ENCODE results near the gene SLC25A24. TPM values are rescaled to one million over a fixed set of nuclear protein-coding genes. Genes with fewer than 3 reads are reported as not detected.

The SLC25A24 gene
- total and polyA plus RNA-seq, 9 of the 15 experiments (the other 6 are each of a cell fraction or from before 2014, with no cell fraction given), result 6.9 to 34.9 (median 25.4) TPM

DNA sequence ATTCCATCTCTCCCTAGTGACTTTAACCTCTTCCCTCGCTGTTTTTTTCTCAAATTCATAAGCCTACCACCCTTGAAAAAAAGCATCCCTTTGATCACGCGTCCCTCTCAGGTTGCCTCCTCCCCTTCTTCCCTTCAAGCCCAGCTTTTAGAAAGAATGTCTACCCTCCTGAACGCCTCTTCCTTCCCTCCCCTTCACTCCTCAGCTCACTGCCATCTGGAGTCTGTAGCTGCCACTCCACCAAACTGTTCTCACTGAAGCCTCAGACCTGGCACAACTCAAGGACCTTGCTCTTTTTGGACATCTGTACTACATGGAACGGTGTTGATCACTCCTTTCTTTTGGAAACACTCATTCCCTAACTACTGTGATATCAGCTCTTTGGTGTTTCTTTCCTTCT, 80.6 kb downstream of the SLC25A24 start:
- no peak for FAIRE-seq
- POLR2A ChIA-PET, result interaction anchor here (0.6 to 1.1 kb wide), 2 partner anchors 20 to 331 kb away, joined by 3 read pairs; no protein-coding TSS in a partner anchor

More for the DNA sequence above, 80.6 kb downstream of the SLC25A24 start:
- H3K4me3 ChIP-seq, result no peak overlapping the region
- H2AFZ ChIP-seq (ENCODE audit: low read depth, low read length), result no peak overlapping the region
- H3K4me2 ChIP-seq (ENCODE audit: insufficient read depth, low read length), result no peak overlapping the region
- H3K4me1 ChIP-seq (replicated peaks in 1 of 2; ENCODE audit: control insufficient read depth in 2 of 2, insufficient read depth in 2 of 2, low read length in 2 of 2), result peaks cover 6 to 9% of the 10 kb centered on the region in 2 experiments; a peak in 4 of 5 replicates
- intact Hi-C loops (cut with micrococcal nuclease) (no loop called here), in situ Hi-C loops (cut with MboI) (no loop called here)
- no TSS peak for BruUV-seq (replicated peaks)
- no peak overlapping the region for H3K27ac ChIP-seq (ENCODE audit: extremely low read depth, low read depth, low read length)
- 2% methylated on average over 5 of the region's 5 CpGs for WGBS (ENCODE audit: insufficient coverage, low coverage, missing lambda C conversion rate)
- no peak overlapping the region for H3K9ac ChIP-seq (ENCODE audit: insufficient read depth in 1 of 2, low read depth in 2 of 2, low read length in 2 of 2)
- no peaks in the 10 kb centered on the region for H3K79me2 ChIP-seq (ENCODE audit: control insufficient read depth, insufficient read depth, low read length)
- TF ChIP-seq ELK1 (CRISPR knock-in tag; IDR thresholded peaks at IDR 0.05) (no peak), ZKSCAN8 (CRISPR knock-in tag; IDR thresholded peaks at IDR 0.05) (no peak), BRD9 (IDR thresholded peaks at IDR 0.05; ENCODE audit: low read depth, partially characterized antibody) (no peak), SRSF3 (IDR thresholded peaks at IDR 0.05; ENCODE audit: insufficient read depth, low read length) (no peak), NR4A1 (CRISPR knock-in tag; IDR thresholded peaks at IDR 0.05) (no peak), NR4A1 (tag; IDR thresholded peaks at IDR 0.05) (no peak), ETS2 (tag; IDR thresholded peaks at IDR 0.05; ENCODE audit: borderline replicate concordance, poor library complexity, severe bottlenecking) (no peak), KHSRP (IDR thresholded peaks at IDR 0.05) (no peak), ATF7 (IDR thresholded peaks at IDR 0.05) (no peak)
- TF ChIP-seq, protein P1, sequence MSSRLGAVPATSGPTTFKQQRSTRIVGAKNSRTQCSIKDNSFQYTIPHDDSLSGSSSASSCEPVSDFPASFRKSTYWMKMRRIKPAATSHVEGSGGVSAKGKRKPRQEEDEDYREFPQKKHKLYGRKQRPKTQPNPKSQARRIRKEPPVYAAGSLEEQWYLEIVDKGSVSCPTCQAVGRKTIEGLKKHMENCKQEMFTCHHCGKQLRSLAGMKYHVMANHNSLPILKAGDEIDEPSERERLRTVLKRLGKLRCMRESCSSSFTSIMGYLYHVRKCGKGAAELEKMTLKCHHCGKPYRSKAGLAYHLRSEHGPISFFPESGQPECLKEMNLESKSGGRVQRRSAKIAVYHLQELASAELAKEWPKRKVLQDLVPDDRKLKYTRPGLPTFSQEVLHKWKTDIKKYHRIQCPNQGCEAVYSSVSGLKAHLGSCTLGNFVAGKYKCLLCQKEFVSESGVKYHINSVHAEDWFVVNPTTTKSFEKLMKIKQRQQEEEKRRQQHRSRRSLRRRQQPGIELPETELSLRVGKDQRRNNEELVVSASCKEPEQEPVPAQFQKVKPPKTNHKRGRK (tag; IDR thresholded peaks at IDR 0.05), result no peak
- TF ChIP-seq, protein P2, sequence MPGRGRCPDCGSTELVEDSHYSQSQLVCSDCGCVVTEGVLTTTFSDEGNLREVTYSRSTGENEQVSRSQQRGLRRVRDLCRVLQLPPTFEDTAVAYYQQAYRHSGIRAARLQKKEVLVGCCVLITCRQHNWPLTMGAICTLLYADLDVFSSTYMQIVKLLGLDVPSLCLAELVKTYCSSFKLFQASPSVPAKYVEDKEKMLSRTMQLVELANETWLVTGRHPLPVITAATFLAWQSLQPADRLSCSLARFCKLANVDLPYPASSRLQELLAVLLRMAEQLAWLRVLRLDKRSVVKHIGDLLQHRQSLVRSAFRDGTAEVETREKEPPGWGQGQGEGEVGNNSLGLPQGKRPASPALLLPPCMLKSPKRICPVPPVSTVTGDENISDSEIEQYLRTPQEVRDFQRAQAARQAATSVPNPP (IDR thresholded peaks at IDR 0.05; ENCODE audit: borderline replicate concordance, insufficient read depth, insufficient read length), result no peak
- H3K9me3 ChIP-seq (replicated peaks; ENCODE audit: control insufficient read depth, insufficient read depth, low read depth, low read length), result no peaks in the 10 kb centered on the region
- no peaks in the 10 kb centered on the region for H4K20me1 ChIP-seq (replicated peaks; ENCODE audit: control insufficient read depth, insufficient read depth, low read length)
- ATAC-seq, result no peak
- no peaks in the 10 kb centered on the region for H3K9me1 ChIP-seq (ENCODE audit: control insufficient read depth, insufficient read depth, low read length)
- CTCF ChIA-PET (ENCODE audit: low intra/inter-chr PET ratio), result no interaction called here
- peaks cover 23 to 34% of the 10 kb centered on the region in 2 experiments for H3K27me3 ChIP-seq (ENCODE audit: control insufficient read depth in 2 of 2, insufficient read depth in 2 of 2, low read length in 2 of 2)
- no peak for DNase-seq (ENCODE audit: extremely low read depth in 1 of 4, low spot score in 3 of 4)
- no peaks in the 10 kb centered on the region for H3K36me3 ChIP-seq (ENCODE audit: control insufficient read depth, insufficient read depth, low read length)

Data from K562 (cell line).